GM19328 (cell line): Measurements from ENCODE around the gene RNU6-9.

Experiments
- ATAC-seq: cut with Tn5 transposase; IDR thresholded peaks from one replicate; pipeline ENCODE4 v1.9.1; 2021; ENCODE audit warnings: mild to moderate bottlenecking, moderate library complexity; ENCODE audit not compliant: unreplicated experiment

The RNU6-9 gene

DNA sequence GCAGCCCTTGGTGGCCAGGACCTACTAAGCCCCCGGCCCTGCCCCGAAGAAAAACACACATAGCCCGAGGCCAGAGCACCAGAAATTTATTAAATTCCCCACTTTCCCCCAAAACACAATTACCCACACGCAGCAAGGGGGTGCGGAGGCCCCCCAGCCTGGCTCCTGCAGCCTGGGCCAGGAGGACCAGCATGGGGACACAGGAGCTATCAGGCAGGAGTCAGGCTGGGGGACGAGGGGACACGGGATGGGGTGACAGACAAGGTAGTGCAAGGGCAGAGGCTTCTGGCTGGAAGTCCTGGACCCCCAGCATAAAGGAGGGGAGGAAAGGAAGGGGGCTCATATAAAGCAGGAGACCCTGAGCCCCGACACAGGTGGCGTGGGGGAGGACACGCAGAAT, 3.1 kb downstream of the RNU6-9 start:
- no peak for ATAC-seq

GRCh38 chr19:896999-897398, 3.7 kb downstream of the RNU6-9 start:
- ATAC-seq = no peak

DNA sequence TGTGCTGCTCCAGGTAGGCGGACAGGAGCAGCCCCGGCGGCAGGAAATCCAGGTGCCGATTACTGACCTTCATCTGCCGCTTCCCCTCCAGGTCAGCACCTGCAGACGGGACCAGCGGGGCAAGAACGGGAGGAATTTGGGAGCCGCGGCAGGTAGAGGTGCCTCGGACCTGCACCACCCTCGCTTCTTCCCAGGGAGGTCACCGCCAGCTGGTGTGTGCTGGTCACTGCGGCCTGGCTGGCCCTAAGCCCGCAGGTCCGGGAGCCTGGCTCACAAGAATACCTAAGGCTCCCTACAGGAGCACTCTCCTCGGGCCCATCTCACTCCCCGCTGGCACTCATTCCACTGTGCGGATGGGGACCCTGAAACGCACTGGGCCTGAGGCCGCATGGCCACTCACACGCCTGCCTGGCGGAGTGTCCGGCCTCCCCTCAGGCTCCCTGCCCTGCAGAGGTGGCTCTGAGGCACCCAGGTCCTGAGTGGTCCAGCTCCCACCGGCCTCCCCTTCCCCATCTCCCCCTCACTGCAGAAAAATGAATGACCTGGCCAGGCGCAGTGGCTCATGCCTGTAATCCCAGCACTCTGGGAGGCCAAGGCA, 4.3 kb downstream of the RNU6-9 start:
- no peak for ATAC-seq

- no peak for ATAC-seq
These were observed 5.4 kb downstream of the RNU6-9 start for GRCh38 chr19:898663-899062.

- ATAC-seq = no peak
These were observed 6.2 kb downstream of the RNU6-9 start for GRCh38 chr19:899336-900042.

- ATAC-seq = no peak
These were observed 6.7 kb downstream of the RNU6-9 start for GRCh38 chr19:900043-900301.

DNA sequence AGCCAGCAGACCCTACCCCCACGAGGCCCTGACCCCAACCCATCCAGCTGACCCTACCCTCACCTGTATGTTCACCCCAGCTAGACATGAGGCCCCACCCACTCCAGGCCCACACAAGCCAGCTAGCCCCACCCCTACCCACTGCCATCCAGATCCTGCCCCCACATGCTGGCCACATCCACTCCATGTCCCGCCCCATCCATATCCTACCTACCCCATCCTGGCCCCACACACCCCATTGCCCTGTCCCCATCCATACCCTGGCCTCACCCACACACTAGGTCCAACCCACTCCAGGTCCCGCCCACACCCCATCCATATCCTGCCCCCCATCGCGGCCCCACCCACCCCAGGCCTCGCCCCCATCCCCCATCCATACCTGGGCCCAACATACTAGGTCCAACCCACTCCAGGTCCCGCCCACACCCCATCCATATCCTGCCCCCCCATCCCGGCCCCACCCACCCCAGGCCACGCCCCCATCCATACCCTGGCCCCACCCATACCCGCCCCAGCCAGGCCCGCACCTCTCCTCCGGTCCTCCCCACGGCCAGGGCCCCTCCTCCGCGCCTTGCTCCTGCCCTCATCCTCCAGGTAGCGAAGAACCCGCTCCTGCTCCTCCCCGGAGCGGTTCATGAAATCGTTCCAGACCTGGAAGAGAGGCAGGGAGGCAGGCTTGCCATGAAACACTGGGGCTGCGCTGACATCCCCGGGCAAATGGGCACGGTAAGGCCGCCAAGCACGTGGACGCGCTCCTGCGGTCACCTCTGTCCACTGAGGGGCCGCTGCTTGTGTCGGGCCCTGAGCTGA, 7.2 kb downstream of the RNU6-9 start:
- ATAC-seq = no peak

DNA sequence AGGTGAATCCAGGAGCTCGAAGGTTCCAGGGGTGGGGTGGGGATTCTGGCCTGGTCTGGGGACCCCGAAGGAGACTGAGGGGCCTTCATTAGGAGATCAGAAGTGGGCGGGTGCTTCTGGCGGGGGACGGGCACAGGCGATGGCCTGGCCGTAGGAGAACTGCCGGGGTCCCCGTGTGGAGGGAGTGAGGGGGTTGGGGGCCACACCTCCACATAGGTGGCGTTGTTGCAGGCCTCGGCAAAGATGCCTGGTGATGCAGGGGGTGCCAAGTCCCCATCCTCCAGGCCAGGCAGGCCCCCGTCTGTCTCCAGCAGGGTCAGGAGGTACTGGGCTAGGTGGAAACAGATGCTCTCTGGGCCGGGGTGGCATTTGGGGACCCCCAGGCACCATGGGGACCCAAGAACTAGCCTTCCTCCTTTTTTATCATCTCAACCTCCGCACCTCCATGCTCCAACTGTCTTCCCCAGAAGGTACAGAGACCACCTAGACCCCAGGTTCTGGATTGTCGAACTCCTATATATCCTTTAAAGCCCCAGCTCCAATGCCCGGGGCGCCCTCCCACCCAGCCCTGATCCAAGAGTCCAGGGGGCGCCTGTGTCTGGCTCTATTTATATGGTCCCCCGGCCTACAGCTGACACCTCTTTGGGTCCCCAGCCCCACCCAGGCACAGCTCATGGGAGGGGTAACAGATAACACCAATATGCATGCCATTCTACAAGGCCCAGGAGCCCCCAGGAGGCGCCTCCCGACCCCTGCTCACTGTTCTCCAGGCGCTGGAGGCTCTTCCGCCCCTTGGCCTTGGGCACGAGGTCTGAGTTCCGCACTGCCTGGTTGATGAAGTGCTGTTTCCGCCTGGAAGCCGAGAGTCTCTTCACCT, 8.2 kb downstream of the RNU6-9 start:
- no peak for ATAC-seq

DNA sequence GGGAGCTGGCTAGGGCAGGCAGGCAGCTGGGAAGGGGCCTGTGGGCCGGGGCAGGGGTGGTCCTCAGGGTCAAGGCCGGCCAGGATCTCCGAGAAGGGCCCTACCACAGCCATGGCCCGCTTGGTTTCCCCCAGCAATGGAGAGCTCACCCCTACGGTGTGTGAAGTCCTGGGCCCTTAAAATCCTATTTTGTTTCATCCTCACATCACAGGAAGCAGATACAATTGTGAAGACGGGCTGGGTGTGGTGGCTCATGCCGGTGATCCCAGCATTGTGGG, 8.7 kb downstream of the RNU6-9 start:
- ATAC-seq = no peak

- ATAC-seq = no peak
These were observed 9.4 kb downstream of the RNU6-9 start for GRCh38 chr19:902446-903226.

GRCh38 chr19:903266-903797, 10.0 kb downstream of the RNU6-9 start:
- ATAC-seq = no peak

DNA sequence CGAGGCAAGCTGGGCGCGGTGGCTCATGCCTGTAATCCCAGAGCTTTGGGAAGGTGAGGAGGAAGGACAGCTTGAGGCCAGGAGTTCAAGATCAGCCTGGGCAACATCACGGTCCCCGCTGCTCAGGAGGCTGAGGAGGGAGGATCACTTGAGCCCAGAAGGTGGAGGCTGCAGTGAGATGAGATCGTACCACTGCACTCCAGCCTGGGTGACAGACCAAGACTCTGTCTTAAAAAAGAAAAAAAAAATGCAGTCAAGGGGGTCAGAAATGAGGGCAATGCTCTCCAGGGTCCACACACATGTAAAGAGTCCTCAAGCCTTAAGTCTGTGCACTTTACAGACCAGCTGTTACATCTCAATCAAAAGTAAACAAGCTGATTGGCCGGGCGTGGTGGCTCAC, 11.3 kb downstream of the RNU6-9 start:
- ATAC-seq = no peak

GRCh38 chr19:906480-906879, 13.2 kb downstream of the RNU6-9 start:
- ATAC-seq = no peak

- no peak for ATAC-seq
These were observed 14.0 kb downstream of the RNU6-9 start for GRCh38 chr19:907183-907853.

GRCh38 chr19:911197-912033, 18.1 kb downstream of the RNU6-9 start:
- ATAC-seq = no peak

DNA sequence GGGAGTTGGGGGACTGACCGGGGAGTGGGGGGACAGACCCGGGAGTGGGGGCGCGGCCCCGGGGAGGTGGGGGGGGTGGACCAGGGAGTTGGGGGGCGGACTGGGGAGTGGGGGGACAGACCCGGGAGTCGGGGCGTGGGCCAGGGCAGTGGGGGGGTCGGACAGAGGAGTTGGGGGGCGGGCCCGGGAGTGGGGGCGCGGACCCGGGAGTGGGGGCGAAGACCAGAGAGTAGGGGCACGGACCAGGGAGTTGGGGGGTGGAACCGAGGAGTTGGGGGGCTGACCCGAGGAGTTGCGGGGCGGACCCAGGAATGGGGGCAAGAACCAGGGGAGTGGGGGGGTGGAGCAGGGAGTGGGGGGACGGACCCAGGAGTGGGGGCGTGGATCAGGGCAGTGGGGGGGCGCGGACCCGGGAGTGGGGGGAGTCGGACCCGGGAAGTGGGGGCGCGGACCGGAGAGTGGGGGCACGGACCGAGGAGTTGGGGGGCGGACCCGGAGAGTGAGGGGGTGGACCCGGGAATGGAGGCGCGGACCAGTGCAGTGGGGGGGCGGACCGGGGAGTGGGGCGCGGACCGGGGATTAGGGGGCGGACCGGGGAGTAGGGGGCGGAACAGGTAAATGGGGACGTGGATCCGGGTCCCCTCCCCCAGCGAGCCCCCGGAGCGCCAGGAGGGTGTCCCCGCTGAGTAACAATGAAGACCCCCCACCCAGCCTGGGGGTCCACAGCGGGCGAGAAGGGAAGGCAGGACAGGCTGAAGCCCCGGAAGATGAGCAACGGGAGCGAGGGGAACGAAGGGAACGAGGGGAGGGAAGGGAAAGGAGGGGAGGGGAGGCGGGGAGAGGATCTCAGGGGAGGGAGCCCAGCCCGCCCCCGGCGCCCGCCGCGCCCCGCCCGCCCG, 19.1 kb downstream of the RNU6-9 start:
- no peak for ATAC-seq

DNA sequence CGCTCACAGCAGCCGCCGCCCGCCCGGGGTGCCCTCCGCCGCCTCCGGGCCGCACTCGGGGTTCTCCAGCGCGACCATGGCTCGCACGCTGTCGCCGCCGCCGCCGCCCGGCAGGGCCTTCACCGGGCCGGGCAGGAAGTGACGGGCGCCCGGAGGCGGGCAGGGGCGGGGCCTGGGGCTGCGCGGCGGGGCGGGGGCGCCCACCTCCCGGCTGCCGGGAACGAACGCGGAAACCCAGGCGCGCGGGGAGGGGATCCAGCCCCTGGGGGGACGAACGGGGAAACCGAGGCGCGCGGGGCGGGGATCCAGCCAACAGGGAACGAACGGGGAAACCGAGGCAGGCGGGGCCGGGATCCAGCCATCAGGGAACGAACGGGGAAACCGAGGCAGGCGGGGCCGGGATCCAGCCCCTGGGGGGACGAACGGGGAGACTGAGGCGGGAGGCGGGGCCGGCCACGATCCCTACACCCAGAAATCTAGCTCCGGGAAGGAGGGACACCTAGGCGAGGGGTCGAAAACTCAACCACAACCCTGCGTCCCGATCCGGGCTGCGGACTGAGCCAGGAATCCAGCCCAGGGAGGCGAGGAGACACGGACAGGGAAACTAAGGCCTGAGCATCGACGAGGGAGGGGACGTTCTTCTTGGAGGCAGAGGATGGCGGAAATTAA, 19.9 kb downstream of the RNU6-9 start, which contains the start of gene R3HDM4:
Gene R3HDM4, minus strand, starts transcription at position 140 of the 669 bp plus-strand sequence. Its CDS starts 62 bp downstream, at position 78.
- ATAC-seq = no peak
